ENCODE results near the gene OTULINL. TPM values are rescaled to one million over a fixed set of nuclear protein-coding genes. Genes with fewer than 3 reads are reported as not detected.

The OTULINL gene
- polyA plus RNA-seq, 1 of the 3 experiments (the other 2 are of a cell fraction): 0.26 TPM

GRCh38 chr5:14557203-14557770 lies 24.3 kb upstream of the OTULINL start:
- POLR2A ChIA-PET: no interaction called here
- 51% methylated on average over 8 of the region's 8 CpGs for WGBS (ENCODE audit: low lambda C conversion rate)
- Histone ChIP-seq H3K36me3 (replicated peaks in 1 of 2; ENCODE audit: control insufficient read depth in 1 of 2, insufficient read depth in 2 of 2, low read length in 1 of 2) (no peaks in the 10 kb centered on the region), H3K79me2 (ENCODE audit: insufficient read depth) (no peaks in the 10 kb centered on the region), H3K27me3 (ENCODE audit: insufficient read depth) (no peaks in the 10 kb centered on the region), H3K4me2 (no peak overlapping the region), H3K9me3 (no peaks in the 10 kb centered on the region), H3K9me2 (no peaks in the 10 kb centered on the region), H3K27ac (ENCODE audit: low read depth in 2 of 2, low read length in 1 of 2) (no peak overlapping the region), H2AFZ (ENCODE audit: low read depth) (no peak overlapping the region), H3F3A (replicated peaks; ENCODE audit: insufficient read depth) (no peaks in the 10 kb centered on the region), H4K20me1 (ENCODE audit: insufficient read depth) (no peaks in the 10 kb centered on the region), H3K4me1 (ENCODE audit: control insufficient read depth in 1 of 2, insufficient read depth in 2 of 2, low read depth in 1 of 2, low read length in 1 of 2) (no peaks in the 10 kb centered on the region), H3K4me3 (ENCODE audit: low read depth in 2 of 2, low read length in 1 of 2) (no peak overlapping the region), H3K9ac (no peak overlapping the region)
- CTCF ChIA-PET: no interaction called here
- no peak for DNase-seq
- no peak for TF ChIP-seq TAF1 (IDR thresholded peaks at IDR 0.05; ENCODE audit: borderline replicate concordance, low read depth, low read length)
- no peak for TF ChIP-seq SIN3A (IDR thresholded peaks at IDR 0.05; ENCODE audit: borderline replicate concordance, low read depth, low read length)
- TF ChIP-seq JUND (IDR thresholded peaks at IDR 0.05): no peak
- no peak for TF ChIP-seq NRF1 (IDR thresholded peaks at IDR 0.05; ENCODE audit: low read depth, low read length)
- no peak for TF ChIP-seq GABPA (IDR thresholded peaks at IDR 0.05; ENCODE audit: low read depth)
- TF ChIP-seq RAD21 (IDR thresholded peaks at IDR 0.05; ENCODE audit: low read length): no peak
- TF ChIP-seq TCF12 (IDR thresholded peaks at IDR 0.05): no peak
- TF ChIP-seq CHD2 (IDR thresholded peaks at IDR 0.05; ENCODE audit: low read length, partially characterized antibody): no peak
- TF ChIP-seq ELF1 (IDR thresholded peaks at IDR 0.05): no peak
- no peak for TF ChIP-seq FOXJ3 (CRISPR knock-in tag; IDR thresholded peaks at IDR 0.05)

GRCh38 chr5:14557791-14558415 lies 23.7 kb upstream of the OTULINL start:
- H3K9ac ChIP-seq: no peak overlapping the region
- no peaks in the 10 kb centered on the region for H3K36me3 ChIP-seq (replicated peaks in 1 of 2; ENCODE audit: control insufficient read depth in 1 of 2, insufficient read depth in 2 of 2, low read length in 1 of 2)
- no peak overlapping the region for H3K4me3 ChIP-seq (ENCODE audit: low read depth in 2 of 2, low read length in 1 of 2)
- no peak for DNase-seq
- WGBS (ENCODE audit: low lambda C conversion rate): 63% methylated on average over 8 of the region's 8 CpGs
- H3K27ac ChIP-seq (ENCODE audit: low read depth in 2 of 2, low read length in 1 of 2): no peak overlapping the region
- POLR2A ChIA-PET: no interaction called here
- no peaks in the 10 kb centered on the region for H3K79me2 ChIP-seq (ENCODE audit: insufficient read depth)
- H3K9me2 ChIP-seq: no peaks in the 10 kb centered on the region
- CTCF ChIA-PET: no interaction called here
- H3K9me3 ChIP-seq: no peaks in the 10 kb centered on the region
- H2AFZ ChIP-seq (ENCODE audit: low read depth): no peak overlapping the region
- TF ChIP-seq RCOR1 (IDR thresholded peaks at IDR 0.05; ENCODE audit: low read length) (no peak), SIN3A (IDR thresholded peaks at IDR 0.05; ENCODE audit: borderline replicate concordance, low read depth, low read length) (no peak), TEAD4 (IDR thresholded peaks at IDR 0.05; ENCODE audit: borderline replicate concordance, insufficient read depth) (no peak), TAF1 (IDR thresholded peaks at IDR 0.05; ENCODE audit: borderline replicate concordance, low read depth, low read length) (no peak)
- TF ChIP-seq, protein P1, sequence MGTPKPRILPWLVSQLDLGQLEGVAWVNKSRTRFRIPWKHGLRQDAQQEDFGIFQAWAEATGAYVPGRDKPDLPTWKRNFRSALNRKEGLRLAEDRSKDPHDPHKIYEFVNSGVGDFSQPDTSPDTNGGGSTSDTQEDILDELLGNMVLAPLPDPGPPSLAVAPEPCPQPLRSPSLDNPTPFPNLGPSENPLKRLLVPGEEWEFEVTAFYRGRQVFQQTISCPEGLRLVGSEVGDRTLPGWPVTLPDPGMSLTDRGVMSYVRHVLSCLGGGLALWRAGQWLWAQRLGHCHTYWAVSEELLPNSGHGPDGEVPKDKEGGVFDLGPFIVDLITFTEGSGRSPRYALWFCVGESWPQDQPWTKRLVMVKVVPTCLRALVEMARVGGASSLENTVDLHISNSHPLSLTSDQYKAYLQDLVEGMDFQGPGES (IDR thresholded peaks at IDR 0.05; ENCODE audit: low read depth, low read length): no peak
- TF ChIP-seq, protein P2, sequence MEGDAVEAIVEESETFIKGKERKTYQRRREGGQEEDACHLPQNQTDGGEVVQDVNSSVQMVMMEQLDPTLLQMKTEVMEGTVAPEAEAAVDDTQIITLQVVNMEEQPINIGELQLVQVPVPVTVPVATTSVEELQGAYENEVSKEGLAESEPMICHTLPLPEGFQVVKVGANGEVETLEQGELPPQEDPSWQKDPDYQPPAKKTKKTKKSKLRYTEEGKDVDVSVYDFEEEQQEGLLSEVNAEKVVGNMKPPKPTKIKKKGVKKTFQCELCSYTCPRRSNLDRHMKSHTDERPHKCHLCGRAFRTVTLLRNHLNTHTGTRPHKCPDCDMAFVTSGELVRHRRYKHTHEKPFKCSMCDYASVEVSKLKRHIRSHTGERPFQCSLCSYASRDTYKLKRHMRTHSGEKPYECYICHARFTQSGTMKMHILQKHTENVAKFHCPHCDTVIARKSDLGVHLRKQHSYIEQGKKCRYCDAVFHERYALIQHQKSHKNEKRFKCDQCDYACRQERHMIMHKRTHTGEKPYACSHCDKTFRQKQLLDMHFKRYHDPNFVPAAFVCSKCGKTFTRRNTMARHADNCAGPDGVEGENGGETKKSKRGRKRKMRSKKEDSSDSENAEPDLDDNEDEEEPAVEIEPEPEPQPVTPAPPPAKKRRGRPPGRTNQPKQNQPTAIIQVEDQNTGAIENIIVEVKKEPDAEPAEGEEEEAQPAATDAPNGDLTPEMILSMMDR (IDR thresholded peaks at IDR 0.05): no peak
- H3K27me3 ChIP-seq (ENCODE audit: insufficient read depth): no peaks in the 10 kb centered on the region; the same call in 1 of the 2 replicates
- no peaks in the 10 kb centered on the region for H3F3A ChIP-seq (replicated peaks; ENCODE audit: insufficient read depth)
- no peaks in the 10 kb centered on the region for H4K20me1 ChIP-seq (ENCODE audit: insufficient read depth)
- no peaks in the 10 kb centered on the region for H3K4me1 ChIP-seq (ENCODE audit: control insufficient read depth in 1 of 2, insufficient read depth in 2 of 2, low read depth in 1 of 2, low read length in 1 of 2)
- no peak overlapping the region for H3K4me2 ChIP-seq
